HG02678 (cell line): Measurements from ENCODE around the gene KLHL20.
"Not testable (repeated sequence)": the region's sequence is repeated elsewhere in the genome, so short reads cannot be mapped to it uniquely, and the experiment has no call there.

Experiments used
- ATAC-seq: cut with Tn5 transposase; IDR thresholded peaks from one replicate; pipeline ENCODE4 v1.9.1; 2021; ENCODE audit warnings: mild to moderate bottlenecking, moderate library complexity; ENCODE audit not compliant: unreplicated experiment

Gene KLHL20

GRCh38 chr1:173744651-173745050, 29.9 kb downstream of the KLHL20 start:
- no peak for ATAC-seq

GRCh38 chr1:173749137-173749536, 34.4 kb downstream of the KLHL20 start:
- ATAC-seq = no peak

DNA sequence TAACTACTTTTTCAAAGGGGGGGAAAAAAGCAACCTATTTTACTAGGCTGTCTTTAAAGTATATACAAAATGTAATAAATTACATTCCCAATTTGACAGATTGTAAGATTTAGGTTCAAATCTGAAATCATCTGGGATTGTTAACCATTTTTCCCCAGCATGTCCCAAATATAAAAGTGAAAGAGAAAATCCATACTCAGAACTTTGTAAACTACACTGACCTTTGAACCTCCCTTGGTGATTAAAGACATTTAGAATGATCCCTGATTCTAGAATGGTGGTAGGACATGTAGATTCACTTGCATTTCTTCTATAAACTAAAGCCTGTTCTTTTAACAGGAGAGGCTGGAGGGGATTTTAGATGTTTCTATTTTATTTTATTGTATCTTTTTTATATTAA, 39.0 kb downstream of the KLHL20 start:
- no peak for ATAC-seq

DNA sequence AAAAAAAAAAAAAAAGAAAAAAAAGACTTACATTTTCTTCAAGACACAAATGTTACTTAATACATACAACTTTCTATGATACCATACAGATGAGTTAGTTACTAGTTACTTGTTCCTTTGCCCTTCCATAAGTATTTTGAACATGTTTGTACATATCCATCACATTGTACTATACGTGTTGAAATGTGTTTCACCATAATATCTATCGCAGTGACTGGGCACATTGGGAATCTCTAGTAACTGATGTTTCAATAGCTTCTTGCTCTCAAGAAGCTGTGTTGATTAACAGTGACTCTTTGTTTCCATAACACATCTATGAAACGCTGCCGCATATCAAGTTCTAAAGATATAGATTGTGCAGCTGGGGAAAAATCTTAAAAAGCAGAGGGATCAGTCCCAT, 42.9 kb downstream of the KLHL20 start:
- no peak for ATAC-seq

GRCh38 chr1:173758110-173758509, 43.3 kb downstream of the KLHL20 start:
- ATAC-seq = no peak

DNA sequence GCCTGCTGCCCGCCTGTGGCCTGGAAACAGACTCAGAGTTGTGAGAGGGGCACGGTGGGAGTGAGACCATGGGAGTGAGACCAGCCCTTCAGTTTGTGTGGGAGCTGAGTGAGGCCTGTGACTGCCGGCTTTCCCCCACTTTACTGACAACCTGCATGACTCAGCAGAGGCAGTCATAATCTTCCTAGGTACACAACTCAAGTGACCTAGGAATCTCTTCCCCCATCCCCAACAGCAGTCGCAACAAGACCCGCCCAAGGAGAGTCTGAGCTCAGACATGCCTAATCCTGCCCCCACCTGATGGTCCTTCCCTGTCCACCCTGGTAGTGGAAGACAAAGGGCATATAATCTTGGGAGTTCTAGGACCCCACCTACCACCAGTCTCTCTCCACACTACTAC, 44.2 kb downstream of the KLHL20 start:
- no peak for ATAC-seq

- ATAC-seq = not testable (repeated sequence)
Observed at GRCh38 chr1:173764331-173764730, 49.5 kb downstream of the KLHL20 start.

GRCh38 chr1:173768206-173768605, 53.4 kb downstream of the KLHL20 start:
- no peak for ATAC-seq

- no peak for ATAC-seq
Observed at GRCh38 chr1:173768827-173769226, 54.0 kb downstream of the KLHL20 start.

- ATAC-seq = not testable (repeated sequence)
Observed at GRCh38 chr1:173770330-173770729, 55.5 kb downstream of the KLHL20 start.

DNA sequence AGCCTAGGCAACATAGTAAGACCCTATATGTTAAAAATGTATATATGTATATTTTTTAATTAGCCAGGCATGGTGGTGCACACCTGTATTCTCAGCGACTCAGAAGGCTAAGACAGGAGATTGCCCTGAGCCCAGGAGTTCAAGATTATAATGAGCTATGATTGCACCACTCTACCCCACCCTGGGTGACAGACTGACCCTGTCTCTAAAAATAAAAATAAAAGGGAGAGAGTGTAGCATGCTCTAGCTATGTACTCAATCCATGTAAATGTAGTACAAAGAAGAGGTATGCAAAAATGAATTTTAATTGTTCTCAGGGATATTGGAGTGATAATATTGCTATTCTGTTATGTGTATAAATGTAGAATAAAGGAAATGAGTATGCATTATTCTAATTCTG, 56.8 kb downstream of the KLHL20 start:
- no peak for ATAC-seq

- ATAC-seq = no peak
Observed at GRCh38 chr1:173775578-173776226, 60.9 kb downstream of the KLHL20 start.

- ATAC-seq = no peak
Observed at GRCh38 chr1:173779936-173780335, 65.2 kb downstream of the KLHL20 start.

DNA sequence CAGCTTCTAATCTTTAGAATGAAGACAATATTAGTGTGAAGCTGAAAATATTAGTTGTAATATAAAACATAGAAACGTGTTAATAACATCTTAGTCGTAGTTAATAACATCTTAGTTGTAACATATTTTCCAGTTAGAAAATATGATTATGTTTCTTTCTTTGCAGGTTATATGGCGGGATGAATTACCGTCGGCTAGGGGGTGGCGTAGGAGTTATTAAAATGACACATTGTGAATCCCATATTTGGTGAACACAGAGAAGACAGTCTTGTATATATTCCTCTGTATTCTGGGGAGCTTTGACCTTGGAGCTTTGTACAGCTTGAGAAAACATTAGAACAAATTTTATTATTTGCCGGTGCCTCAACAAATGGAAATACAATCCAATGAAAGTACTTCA, 70.2 kb downstream of the KLHL20 start:
- no peak for ATAC-seq

- ATAC-seq = no peak
Observed at GRCh38 chr1:173789841-173790240, 75.1 kb downstream of the KLHL20 start.

DNA sequence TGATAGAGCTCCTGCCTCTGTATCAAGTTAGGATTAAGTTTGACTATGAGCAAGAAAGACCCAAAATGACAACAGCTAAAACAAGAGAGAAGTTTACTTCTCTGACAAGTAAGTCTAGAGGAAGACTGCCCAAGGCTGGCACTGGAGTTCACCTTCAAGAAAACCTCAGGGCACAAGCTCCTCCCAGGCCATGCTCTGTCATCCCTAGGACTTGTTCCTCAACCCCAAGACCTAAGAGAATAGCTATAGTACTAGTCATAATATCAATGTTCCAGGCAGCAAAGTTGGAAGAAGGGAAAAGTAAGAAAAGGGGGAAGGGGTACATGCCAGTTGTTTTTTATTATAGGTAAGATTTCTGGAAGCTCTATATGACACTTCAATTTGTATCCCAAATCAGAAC, 83.3 kb downstream of the KLHL20 start:
- no peak for ATAC-seq

DNA sequence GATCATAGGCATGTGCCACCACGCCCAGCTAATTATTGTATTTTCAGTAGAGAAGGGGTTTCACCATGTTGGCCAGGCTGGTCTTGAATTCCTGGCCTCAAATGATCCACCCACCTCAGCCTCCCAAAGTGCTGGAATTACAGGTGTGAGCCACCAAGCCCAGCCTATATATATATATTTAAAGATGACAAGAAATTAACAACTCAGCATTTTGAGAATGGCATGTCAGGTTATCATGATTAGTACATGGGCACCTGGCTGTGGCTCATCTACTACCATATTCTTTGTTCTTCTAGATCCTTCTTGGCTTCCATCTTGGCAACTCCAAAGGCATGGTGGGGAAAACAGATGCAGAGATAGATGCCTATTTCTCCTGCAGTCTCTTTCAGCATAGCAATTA, 85.2 kb downstream of the KLHL20 start:
- ATAC-seq = not testable (repeated sequence)

- no peak for ATAC-seq
Observed at GRCh38 chr1:173802961-173803360, 88.2 kb downstream of the KLHL20 start.

GRCh38 chr1:173813654-173814053, 98.9 kb downstream of the KLHL20 start:
- not testable (repeated sequence) for ATAC-seq

- ATAC-seq = no peak
Observed at GRCh38 chr1:173818459-173818858, 103.7 kb downstream of the KLHL20 start.

- ATAC-seq = no peak
Observed at GRCh38 chr1:173821680-173822079, 106.9 kb downstream of the KLHL20 start.

DNA sequence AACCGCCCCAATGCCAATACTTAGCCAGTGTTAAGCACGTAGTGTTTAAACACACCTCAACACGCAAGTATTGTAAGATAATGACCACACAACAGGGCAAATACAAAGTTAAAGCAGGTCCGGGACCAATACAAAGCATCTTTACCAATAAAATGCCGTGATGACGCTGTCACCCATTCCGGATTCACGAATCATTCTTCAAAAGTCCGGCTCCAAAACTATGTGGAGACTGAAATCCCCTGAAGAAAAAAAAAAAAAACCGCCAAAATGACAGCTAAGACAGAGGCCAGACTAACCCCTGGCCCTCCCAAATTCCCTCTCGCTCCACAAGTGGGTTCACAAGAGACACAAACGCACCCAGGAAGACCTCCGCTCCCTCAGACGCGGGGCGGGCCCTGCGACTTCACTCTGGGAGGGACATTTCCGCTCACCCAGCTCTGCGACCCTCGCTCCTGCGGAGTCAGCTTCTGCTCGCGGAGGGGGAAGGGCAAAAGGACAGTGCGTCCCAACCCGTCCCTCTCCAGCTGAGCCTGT, 109.1 kb downstream of the KLHL20 start:
- ATAC-seq = peak; percentile 42
